Right atrium auricular region (tissue), 2 donors: Measurements from ENCODE around the gene RIMBP2. TPM values are rescaled to one million over a fixed set of nuclear protein-coding genes. Genes with fewer than 3 reads are reported as not detected.
"Not testable (repeated sequence)": the region's sequence is repeated elsewhere in the genome, so short reads cannot be mapped to it uniquely, and the experiment has no call there.

Experiments used
- DNase-seq: peaks from one replicate; pipeline ENCODE4 v3.0.0-alpha.2; 2019; ENCODE audit warnings: low spot score
- H3K27ac ChIP-seq, 2 donors: fragments of 200-600 bp; sonication (generic); 1 replicate in 1 of 2; 2 replicates in 1 of 2; pipeline ENCODE4 v1.5.1; 2016 to 2019
- H3K27me3 ChIP-seq, 2 donors: fragments of 200-600 bp; sonication (generic); one replicate each; pipeline versions ENCODE4 v1.5.1 to v1.6.0; 2017 to 2019
- H3K36me3 ChIP-seq: fragments of 200-600 bp; sonication (generic); one replicate; pipeline ENCODE4 v1.5.1; 2016
- H3K4me1 ChIP-seq, 2 donors: fragments of 200-600 bp; sonication (generic); one replicate each; pipeline versions ENCODE4 v1.5.1 to v1.6.0; 2017 to 2019
- H3K4me3 ChIP-seq, 2 donors: fragments of 200-600 bp; sonication (generic); 1 replicate in 1 of 2; 2 replicates in 1 of 2; pipeline ENCODE4 v1.5.1; 2017 to 2019; ENCODE audit warnings: mild to moderate bottlenecking in 1 of 2, moderate library complexity in 1 of 2
- H3K9me3 ChIP-seq, 2 donors: fragments of 200-600 bp; sonication (generic); one replicate each; pipeline ENCODE4 v1.5.1; 2019
- total RNA-seq, 2 donors: library from RNA; depleted of rRNA; stranded (reverse); fragments of >200 nt; gene quantifications; one replicate each; pipeline ENCODE4 v1.1.0, GENCODE V29; 2016
- TF ChIP-seq, protein P1 (sequence below), 2 donors: fragments of 200-600 bp; sonication (generic); IDR thresholded peaks; one replicate each; pipeline ENCODE4 v1.5.1; 2019; ENCODE audit warnings: antibody characterized with exemption in 2 of 2

RIMBP2 gene
- total RNA-seq, 2 donors from 2014 or later = 0.04 TPM; not detected in 1

DNA sequence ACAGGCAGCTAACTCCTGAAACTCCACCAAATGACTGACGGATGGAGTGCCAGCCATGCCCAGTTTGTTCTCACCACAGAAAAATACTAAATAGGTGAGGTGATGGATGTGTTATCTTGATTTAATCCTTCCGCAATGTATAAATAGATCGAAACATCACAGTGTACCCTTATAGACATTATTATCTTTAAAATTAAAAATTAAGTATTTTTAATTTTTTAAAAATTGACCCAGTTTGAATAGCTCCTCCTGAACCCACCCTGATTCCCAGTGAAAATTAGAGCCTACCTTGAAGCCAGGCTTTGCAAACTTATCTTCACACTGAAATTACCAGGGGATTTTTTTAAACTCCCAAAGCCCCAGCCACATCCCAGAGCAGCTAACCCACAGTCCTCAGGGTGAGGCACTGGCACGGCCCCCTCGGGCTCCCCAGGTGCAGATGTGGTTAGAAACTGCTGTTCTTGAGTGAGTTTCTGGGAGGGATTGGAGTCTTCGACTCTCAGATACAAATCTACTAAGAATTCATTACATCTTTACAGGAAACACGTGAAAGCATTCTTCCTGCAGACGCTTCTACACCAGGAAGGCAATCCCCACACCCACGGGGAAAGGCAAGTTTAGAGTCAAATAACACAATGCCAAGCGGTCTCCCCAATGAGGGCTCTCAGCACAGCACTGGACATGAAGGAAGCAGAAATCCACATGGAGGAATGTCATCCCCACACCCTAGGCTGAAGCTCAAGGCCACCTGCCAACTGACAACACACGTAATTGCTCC, 126.4 kb downstream of the RIMBP2 start:
- no peak for DNase-seq
- Histone ChIP-seq H3K9me3 (no peaks in the 10 kb centered on the region), H3K36me3 (no peaks in the 10 kb centered on the region), H3K27me3 (no peaks in the 10 kb centered on the region), H3K27ac (no peak overlapping the region), H3K4me3 (no peak overlapping the region), H3K4me1 (no peaks in the 10 kb centered on the region)
- TF ChIP-seq, protein P1, sequence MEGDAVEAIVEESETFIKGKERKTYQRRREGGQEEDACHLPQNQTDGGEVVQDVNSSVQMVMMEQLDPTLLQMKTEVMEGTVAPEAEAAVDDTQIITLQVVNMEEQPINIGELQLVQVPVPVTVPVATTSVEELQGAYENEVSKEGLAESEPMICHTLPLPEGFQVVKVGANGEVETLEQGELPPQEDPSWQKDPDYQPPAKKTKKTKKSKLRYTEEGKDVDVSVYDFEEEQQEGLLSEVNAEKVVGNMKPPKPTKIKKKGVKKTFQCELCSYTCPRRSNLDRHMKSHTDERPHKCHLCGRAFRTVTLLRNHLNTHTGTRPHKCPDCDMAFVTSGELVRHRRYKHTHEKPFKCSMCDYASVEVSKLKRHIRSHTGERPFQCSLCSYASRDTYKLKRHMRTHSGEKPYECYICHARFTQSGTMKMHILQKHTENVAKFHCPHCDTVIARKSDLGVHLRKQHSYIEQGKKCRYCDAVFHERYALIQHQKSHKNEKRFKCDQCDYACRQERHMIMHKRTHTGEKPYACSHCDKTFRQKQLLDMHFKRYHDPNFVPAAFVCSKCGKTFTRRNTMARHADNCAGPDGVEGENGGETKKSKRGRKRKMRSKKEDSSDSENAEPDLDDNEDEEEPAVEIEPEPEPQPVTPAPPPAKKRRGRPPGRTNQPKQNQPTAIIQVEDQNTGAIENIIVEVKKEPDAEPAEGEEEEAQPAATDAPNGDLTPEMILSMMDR (IDR thresholded peaks at IDR 0.05) = no peak

DNA sequence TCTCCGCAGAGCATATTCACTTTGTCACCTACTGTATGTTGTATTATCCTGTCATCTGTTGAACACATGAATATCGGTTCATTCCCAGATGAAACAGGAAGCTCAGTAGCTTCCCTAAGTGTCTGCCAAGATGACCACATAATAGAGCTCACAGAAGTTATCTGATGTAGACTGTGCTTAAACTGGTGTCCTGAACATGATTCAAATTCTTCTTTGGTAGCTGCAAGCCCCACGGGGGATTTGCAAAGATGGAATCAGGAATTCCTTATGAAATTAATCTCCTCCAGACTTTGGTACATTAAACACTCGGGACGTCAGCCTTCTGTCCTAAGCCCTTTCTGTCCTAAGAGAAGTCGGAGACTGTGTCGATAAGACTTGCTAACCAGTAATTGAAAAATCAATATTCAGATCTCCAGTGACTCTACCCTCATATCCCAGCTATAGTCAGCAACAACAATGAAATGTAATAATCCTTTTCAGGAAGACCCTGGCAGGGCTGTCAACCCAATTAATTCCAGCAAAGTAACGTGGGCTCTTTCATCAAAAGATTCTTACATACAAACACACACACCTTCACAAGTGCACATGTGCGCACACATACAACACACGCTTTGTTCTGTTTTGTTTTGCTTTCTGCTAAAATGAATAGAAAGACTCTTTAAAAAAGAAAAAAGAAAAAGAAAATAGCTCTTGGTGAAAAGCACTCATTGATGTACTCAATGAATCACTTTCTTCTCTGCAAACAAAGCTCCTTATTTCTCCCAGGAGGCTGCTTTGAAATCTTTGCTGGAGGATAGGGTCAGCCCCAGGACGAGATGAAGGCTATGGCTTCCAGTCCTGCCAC, 127.2 kb downstream of the RIMBP2 start:
- H3K4me3 ChIP-seq = no peak overlapping the region
- TF ChIP-seq, protein P1 (IDR thresholded peaks at IDR 0.05) = no peak
- no peaks in the 10 kb centered on the region for H3K4me1 ChIP-seq
- no peak overlapping the region for H3K27ac ChIP-seq
- no peaks in the 10 kb centered on the region for H3K27me3 ChIP-seq
- no peaks in the 10 kb centered on the region for H3K36me3 ChIP-seq
- DNase-seq = no peak
- no peaks in the 10 kb centered on the region for H3K9me3 ChIP-seq

DNA sequence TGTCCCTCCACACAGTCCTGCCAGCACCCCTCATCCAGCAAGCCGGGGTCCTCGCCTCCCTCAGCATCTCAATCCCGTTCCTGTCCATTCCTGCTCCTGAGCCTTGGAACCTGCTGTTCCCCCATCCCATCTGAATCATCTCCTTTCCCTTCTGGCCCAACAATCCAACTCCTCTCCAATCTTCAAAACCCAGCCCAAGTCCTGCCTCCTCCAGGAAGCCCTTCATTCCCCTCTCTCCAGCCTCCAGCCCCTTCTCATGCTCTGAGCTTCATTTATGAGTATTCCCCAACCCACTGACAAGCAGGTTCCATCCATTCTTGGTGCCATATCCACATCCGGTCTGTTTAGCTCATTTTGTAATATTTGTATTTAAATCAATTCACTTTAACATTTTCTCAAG, 128.1 kb downstream of the RIMBP2 start:
- TF ChIP-seq, protein P1 (IDR thresholded peaks at IDR 0.05) = no peak
- Histone ChIP-seq H3K27ac (no peak overlapping the region), H3K4me1 (no peaks in the 10 kb centered on the region), H3K36me3 (no peaks in the 10 kb centered on the region), H3K9me3 (no peaks in the 10 kb centered on the region), H3K4me3 (no peak overlapping the region), H3K27me3 (no peaks in the 10 kb centered on the region)
- no peak for DNase-seq

DNA sequence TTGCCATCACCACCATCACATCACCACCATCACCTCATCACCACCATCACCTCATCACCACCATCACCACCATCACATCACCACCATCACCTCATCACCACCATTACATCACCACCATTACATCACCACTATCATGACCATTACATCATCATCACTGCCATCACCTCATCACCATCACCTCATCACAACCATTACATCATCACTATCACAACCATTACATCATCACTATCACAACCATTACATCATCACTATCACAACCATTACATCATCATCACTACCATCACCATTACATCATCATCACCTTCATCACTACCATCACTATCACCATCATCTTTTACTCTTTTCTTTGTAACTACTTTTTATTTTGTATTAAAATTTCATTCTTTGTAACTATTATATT, 131.6 kb downstream of the RIMBP2 start:
- not testable (repeated sequence) for H3K36me3 ChIP-seq, H3K4me3 ChIP-seq, DNase-seq, H3K4me1 ChIP-seq, H3K27ac ChIP-seq, H3K27me3 ChIP-seq, H3K9me3 ChIP-seq

DNA sequence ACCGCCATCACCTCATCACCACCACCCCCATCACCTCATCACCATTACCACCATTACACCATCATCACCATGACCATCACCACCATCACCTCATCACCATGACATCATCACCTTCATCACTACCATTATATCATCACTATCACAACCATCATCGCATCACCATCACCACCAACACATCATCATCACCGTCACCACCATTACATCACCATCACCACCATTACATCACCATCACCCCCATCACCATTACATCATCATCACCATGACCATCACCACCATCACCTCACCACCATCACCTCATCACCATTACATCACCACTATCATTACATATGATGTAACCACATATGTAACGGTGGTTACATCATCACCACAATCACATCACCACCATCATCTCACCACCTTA, 132.3 kb downstream of the RIMBP2 start:
- H3K4me1 ChIP-seq = no peaks in the 10 kb centered on the region
- no peak for DNase-seq
- H3K9me3 ChIP-seq = no peaks in the 10 kb centered on the region
- no peaks in the 10 kb centered on the region for H3K27me3 ChIP-seq
- TF ChIP-seq, protein P1 (IDR thresholded peaks at IDR 0.05) = no peak
- H3K27ac ChIP-seq = no peak overlapping the region
- no peaks in the 10 kb centered on the region for H3K36me3 ChIP-seq
- no peak overlapping the region for H3K4me3 ChIP-seq

DNA sequence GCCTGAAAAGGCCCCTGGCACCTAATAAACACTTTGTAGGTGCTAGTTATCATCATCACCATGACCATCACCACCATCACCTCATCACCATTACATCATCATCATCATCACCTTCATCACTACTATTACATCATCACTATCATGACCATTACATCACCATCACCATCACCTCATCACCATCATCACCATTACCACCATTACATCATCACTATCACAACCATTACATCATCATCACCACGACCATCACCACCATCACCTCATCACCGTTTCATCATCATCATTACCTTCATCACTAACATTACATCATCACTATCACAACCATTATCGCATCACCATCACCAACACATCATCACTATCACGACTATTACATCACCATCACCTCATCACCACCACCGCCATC, 132.8 kb downstream of the RIMBP2 start:
- TF ChIP-seq, protein P1 (IDR thresholded peaks at IDR 0.05) = no peak
- H3K36me3 ChIP-seq = no peaks in the 10 kb centered on the region

More for the DNA sequence above, 132.8 kb downstream of the RIMBP2 start:
- Histone ChIP-seq H3K4me3 (no peak overlapping the region), H3K27me3 (no peaks in the 10 kb centered on the region), H3K9me3 (no peaks in the 10 kb centered on the region), H3K27ac (no peak overlapping the region), H3K4me1 (no peaks in the 10 kb centered on the region)
- DNase-seq = no peak
